SK-N-SH treated with all-trans-retinoic acid at 6 μM for 48 hours (cell line): ENCODE measurements around the gene RORB.
A peak's percentile ranks its signal among the peaks of the same experiment; 100 is the strongest.

Source experiments
- ATAC-seq: fragments of 200-7000 bp; cut with Tn5 transposase; 3 replicates; pipeline ENCODE4 v1.9.1; 2020; ENCODE audit warnings: mild to moderate bottlenecking, moderate library complexity
- ARNTL ChIP-seq: fragments of 450-650 bp; formaldehyde crosslinking; IDR thresholded peaks from 2 replicates; pipeline ENCODE4 v1.5.0; 2020; ENCODE audit warnings: low read depth, mild to moderate bottlenecking, moderate library complexity, borderline replicate concordance
- BACH2 ChIP-seq: fragments of 250-450 bp; sonication (Bioruptor Pico); IDR thresholded peaks from 2 replicates; pipeline ENCODE4 v1.9.0; 2021; ENCODE audit warnings: mild to moderate bottlenecking, borderline replicate concordance
- CREB5 ChIP-seq: fragments of 250-450 bp; sonication (Bioruptor Pico); IDR thresholded peaks from 2 replicates; pipeline ENCODE4 v1.5.1; 2020; ENCODE audit warnings: low read depth, mild to moderate bottlenecking, moderate library complexity
- CSRNP3 ChIP-seq: fragments of 250-450 bp; sonication (Bioruptor Pico); IDR thresholded peaks from 2 replicates; pipeline ENCODE4 v1.5.1; 2021; ENCODE audit warnings: mild to moderate bottlenecking, moderate library complexity
- ESRRG ChIP-seq: fragments of 250-450 bp; sonication (Bioruptor Pico); IDR thresholded peaks from 2 replicates; pipeline ENCODE4 v1.6.1; 2021; ENCODE audit warnings: mild to moderate bottlenecking
- OSR1 ChIP-seq: fragments of 250-450 bp; sonication (Bioruptor Pico); IDR thresholded peaks from 2 replicates; pipeline ENCODE4 v1.8.0; 2022; ENCODE audit warnings: moderate library complexity, mild to moderate bottlenecking, inconsistent platforms
- PATZ1 ChIP-seq: fragments of 250-450 bp; sonication (Bioruptor Pico); IDR thresholded peaks from 2 replicates; pipeline ENCODE4 v1.8.0; 2020; ENCODE audit warnings: mild to moderate bottlenecking, moderate library complexity, borderline replicate concordance
- POU6F1 ChIP-seq: fragments of 250-450 bp; sonication (Bioruptor Pico); IDR thresholded peaks from 2 replicates; pipeline ENCODE4 v1.8.0; 2021; ENCODE audit warnings: low read depth, mild to moderate bottlenecking, moderate library complexity, borderline replicate concordance
- PPARA ChIP-seq: fragments of 250-450 bp; sonication (Bioruptor Pico); IDR thresholded peaks from 2 replicates; pipeline ENCODE4 v1.5.0; 2020; ENCODE audit warnings: mild to moderate bottlenecking, borderline replicate concordance
- RARB ChIP-seq: fragments of 250-450 bp; sonication (Bioruptor Pico); IDR thresholded peaks from 2 replicates; pipeline ENCODE4 v1.8.0; 2021; ENCODE audit warnings: mild to moderate bottlenecking, moderate library complexity
- SNAI2 ChIP-seq: fragments of 250-450 bp; sonication (Bioruptor Pico); IDR thresholded peaks from 2 replicates; pipeline ENCODE4 v1.5.0; 2020; ENCODE audit warnings: mild to moderate bottlenecking, moderate library complexity
- TCF4 ChIP-seq: fragments of 250-450 bp; sonication (Bioruptor Pico); IDR thresholded peaks from 2 replicates; pipeline ENCODE4 v1.8.0; 2021; ENCODE audit warnings: mild to moderate bottlenecking, moderate library complexity, borderline replicate concordance
- TOX ChIP-seq: fragments of 250-450 bp; sonication (Bioruptor Pico); IDR thresholded peaks from 2 replicates; pipeline ENCODE4 v1.8.0; 2021; ENCODE audit warnings: mild to moderate bottlenecking, moderate library complexity, borderline replicate concordance
- TSHZ2 ChIP-seq: fragments of 250-450 bp; sonication (Bioruptor Pico); IDR thresholded peaks from 2 replicates; pipeline ENCODE4 v1.5.0; 2020; ENCODE audit warnings: mild to moderate bottlenecking, moderate library complexity
- ZC3H10 ChIP-seq: fragments of 250-450 bp; sonication (Bioruptor Pico); IDR thresholded peaks from 2 replicates; pipeline ENCODE4 v1.5.1; 2021; ENCODE audit warnings: mild to moderate bottlenecking, moderate library complexity
- ZFP3 ChIP-seq: fragments of 250-450 bp; sonication (Bioruptor Pico); IDR thresholded peaks from 2 replicates; pipeline ENCODE4 v1.5.0; 2020; ENCODE audit warnings: mild to moderate bottlenecking, moderate library complexity
- ZFP30 ChIP-seq: fragments of 450-650 bp; formaldehyde crosslinking; IDR thresholded peaks from 2 replicates; pipeline ENCODE4 v1.5.0; 2022; ENCODE audit warnings: mild to moderate bottlenecking, moderate library complexity
- ZNF565 ChIP-seq: fragments of 450-650 bp; formaldehyde crosslinking; conservative IDR thresholded peaks from 2 replicates; pipeline ENCODE4 v1.5.0; 2020; ENCODE audit warnings: low read depth, mild to moderate bottlenecking, moderate library complexity
- ZNF70 ChIP-seq: fragments of 450-650 bp; formaldehyde crosslinking; IDR thresholded peaks from 2 replicates; pipeline ENCODE4 v1.5.0; 2020; ENCODE audit warnings: mild to moderate bottlenecking, moderate library complexity
- ZNF8 ChIP-seq: fragments of 450-650 bp; formaldehyde crosslinking; IDR thresholded peaks from 2 replicates; pipeline ENCODE4 v1.5.0; 2020; ENCODE audit warnings: mild to moderate bottlenecking, moderate library complexity

RORB gene

GRCh38 chr9:74642376-74642775, 145.2 kb downstream of the RORB start (continued):
- TF ChIP-seq ZNF565, result no peak
- TF ChIP-seq ZNF8 (CRISPR knock-in tag), result no peak

- no peak for ATAC-seq
These were observed 146.3 kb downstream of the RORB start for GRCh38 chr9:74643303-74643923.

GRCh38 chr9:74644023-74644422, 146.9 kb downstream of the RORB start:
- TF ChIP-seq ESRRG (no peak), TOX (CRISPR knock-in tag) (no peak), SNAI2 (CRISPR knock-in tag) (no peak), ZC3H10 (CRISPR knock-in tag) (no peak), ZNF70 (no peak), ARNTL (no peak), PPARA (CRISPR knock-in tag) (no peak), TCF4 (CRISPR knock-in tag) (no peak), CSRNP3 (CRISPR knock-in tag) (no peak), ZFP3 (no peak), RARB (CRISPR knock-in tag) (no peak), BACH2 (CRISPR knock-in tag) (no peak)
- TF ChIP-seq, all 23 proteins: peak for 0
- no peak for ATAC-seq

More at GRCh38 chr9:74643303-74643923, 146.3 kb downstream of the RORB start:
- TF ChIP-seq SNAI2 (CRISPR knock-in tag) (no peak), ZNF8 (CRISPR knock-in tag) (no peak), CREB5 (CRISPR knock-in tag) (no peak), ZFP3 (no peak), TSHZ2 (CRISPR knock-in tag) (no peak), POU6F1 (no peak), ESRRG (no peak), PATZ1 (no peak), ZNF565 (no peak), ZFP30 (CRISPR knock-in tag) (no peak), PPARA (CRISPR knock-in tag) (no peak), ZNF70 (no peak)

GRCh38 chr9:74645007-74645639, 148.0 kb downstream of the RORB start:
- peak; percentile 80 for ATAC-seq
- TF ChIP-seq POU6F1, result no peak
- no peak for TF ChIP-seq ZC3H10 (CRISPR knock-in tag)
- TF ChIP-seq OSR1 (CRISPR knock-in tag), result no peak
- TF ChIP-seq TOX (CRISPR knock-in tag), result no peak
- TF ChIP-seq TCF4 (CRISPR knock-in tag), result no peak
- TF ChIP-seq ZFP3, result no peak
- no peak for TF ChIP-seq CREB5 (CRISPR knock-in tag)
- no peak for TF ChIP-seq ARNTL
- TF ChIP-seq SNAI2 (CRISPR knock-in tag), result no peak
- TF ChIP-seq, all 23 proteins: peak for 0
